Ovary (tissue), 9 donors: ENCODE data around the gene SLC18A3. TPM values are rescaled to one million over a fixed set of nuclear protein-coding genes. Genes with fewer than 3 reads are reported as not detected.

Experiments used
- DNase-seq, 5 donors: peaks; one replicate each; pipeline ENCODE4 v3.0.0-alpha.2; 2019 to 2020
- H3K27ac ChIP-seq, 2 donors: fragments of 200-600 bp; one replicate each; pipeline versions ENCODE4 v1.5.1 to v1.8.0; 2019 to 2022
- H3K27me3 ChIP-seq: fragments of 200-600 bp; one replicate; pipeline ENCODE4 v1.8.0; 2022
- H3K36me3 ChIP-seq: fragments of 200-600 bp; sonication (generic); one replicate; pipeline ENCODE4 v1.5.1; 2019
- H3K4me1 ChIP-seq: one replicate; pipeline ENCODE4 v1.8.1; 2013; ENCODE audit warnings: mild to moderate bottlenecking, moderate library complexity; ENCODE audit not compliant: insufficient read depth
- H3K4me3 ChIP-seq: fragments of 200-600 bp; sonication (generic); one replicate; pipeline ENCODE4 v1.5.1; 2017
- H3K9me3 ChIP-seq, 2 donors: fragments of 200-600 bp in 1 of 2; sonication (generic) in 1 of 2; one replicate each; pipeline versions ENCODE4 v1.5.1 to v1.8.1; 2013 to 2019; ENCODE audit warnings: mild to moderate bottlenecking in 1 of 2, moderate library complexity in 1 of 2
- CTCF ChIP-seq, 3 donors: fragments of 450-650 bp in 2 of 3; fragments of 200-600 bp in 1 of 3; IDR thresholded peaks; one replicate each; pipeline versions ENCODE4 v1.5.1 to v1.8.0; 2016 to 2022; ENCODE audit warnings: antibody characterized with exemption in 3 of 3, mild to moderate bottlenecking in 1 of 3
- EP300 ChIP-seq: sonication (generic); formaldehyde crosslinking; IDR thresholded peaks from one replicate; pipeline ENCODE4 v1.6.1; 2017; ENCODE audit warnings: antibody characterized with exemption
- POLR2A ChIP-seq: fragments of 450-650 bp; IDR thresholded peaks from one replicate; pipeline ENCODE4 v1.6.1; 2017; ENCODE audit warnings: antibody characterized with exemption, mild to moderate bottlenecking, moderate library complexity
- whole genome bisulfite sequencing, 3 donors: extraction: QIAGEN DNeasy Blood & Tissue Kit in 1 of 3; methylation state at CpG; one replicate each; pipeline versions ENCODE4 v1.1.5 to v1.1.7; 2013 to 2017; 5-methylcytosine and 5-hydroxymethylcytosine counted together
- intact Hi-C, 4 donors: fragments of 100-400 bp; cut with DNase I; formaldehyde crosslinking; loops; one replicate each; pipeline versions ENCODE4 v1.11.0 to v1.15.1; 2022 to 2023
- polyA plus RNA-seq, 2 donors: library from polyadenylated mRNA; stranded (reverse); fragments of 200-250 nt in 1 of 2; fragments of 350-450 nt in 1 of 2; fragmentation: Illumina TruSeq in 1 of 2; extraction: RNeasy Lipid Tissue Mini Kit (QIAGEN cat#74804) in 1 of 2; gene quantifications; one replicate each; pipeline ENCODE4 v1.2.3, GENCODE V29; 2013 to 2014
- total RNA-seq, 7 donors: library from RNA; depleted of rRNA in 2 of 7; stranded (reverse); fragments of >200 nt in 2 of 7; fragmentation: NEBNext Ultra II Directional in 3 of 7; extraction: Animal tissue kit (Norgen Biotek cat#: 25700) in 3 of 7; gene quantifications; one replicate each; pipeline versions ENCODE4 v1.1.0 to v1.2.4, GENCODE V29; 2016 to 2023
- donor health status: DM: no; HTN: no; CAD: no; lungs with moderate emphysema.
- donor health status: DM: no; HTN: no; CAD: no.
- donor health status: Bipolar disorder and iron deficiency.
- donor health status: DM: yes; HTN: yes; CAD: no.
- donor health status: DM: no; HTN: no; CAD: no.
- donor health status: DM: yes; HTN: yes; CAD: no.

SLC18A3 gene
- total and polyA plus RNA-seq, 9 donors, result not detected

GRCh38 chr10:49661140-49661856 is 51.2 kb downstream of the SLC18A3 start:
- WGBS, 3 donors, result 51 to 54% (median 52%) methylated on average over 8 of the region's 8 CpGs
- H3K27me3 ChIP-seq, result no peaks in the 10 kb centered on the region
- intact Hi-C loops, result no loop called here
- no peaks in the 10 kb centered on the region for H3K36me3 ChIP-seq
- no peaks in the 10 kb centered on the region for H3K4me1 ChIP-seq
- H3K27ac ChIP-seq, result no peak overlapping the region
- no peaks in the 10 kb centered on the region for H3K9me3 ChIP-seq
- H3K4me3 ChIP-seq, result no peak overlapping the region
- TF ChIP-seq EP300 (no peak), CTCF (IDR thresholded peaks at IDR 0.05) (no peak), POLR2A (no peak)
- no peak for DNase-seq

Other genes with a start within 250 kb of the SLC18A3 start
- gene DRGX, start 214.2 kb upstream of the SLC18A3 start, total RNA-seq, result not detected
- gene DRGX, start 214.2 kb upstream of the SLC18A3 start, polyA plus RNA-seq, result not detected
- gene ERCC6, start 71.2 kb upstream of the SLC18A3 start, total RNA-seq, result 10 to 100 TPM in 6 of 7 donors, 1 to 10 TPM in 1; 7.1 to 24.1 (median 20.6) TPM
- 1 to 10 TPM; 6.8 to 9.7 TPM for gene ERCC6, start 71.2 kb upstream of the SLC18A3 start, polyA plus RNA-seq
- gene CHAT, start 3.7 kb downstream of the SLC18A3 start, total RNA-seq, result not detected
- gene CHAT, start 3.7 kb downstream of the SLC18A3 start, polyA plus RNA-seq, result not detected
- not detected for gene C10orf53, start 69.3 kb downstream of the SLC18A3 start, total RNA-seq
- not detected for gene C10orf53, start 69.3 kb downstream of the SLC18A3 start, polyA plus RNA-seq
- 1 to 10 TPM in 5 of 7 donors, under 1 TPM in 2; 0.60 to 3.3 (median 2.7) TPM for gene OGDHL, start 152.0 kb downstream of the SLC18A3 start, total RNA-seq
- 1 to 10 TPM in 1 of 2 donors, under 1 TPM in 1; 0.60 to 1.9 TPM for gene OGDHL, start 152.0 kb downstream of the SLC18A3 start, polyA plus RNA-seq